Measurements from ENCODE around the gene TRAK1.

The TRAK1 gene

GRCh38 chr3:42088803-42089530, 2.2 kb upstream of the TRAK1 start:
- Histone ChIP-seq H3K4me3 (no peak overlapping the region), H3K27ac (no peak overlapping the region)
- no peak for TF ChIP-seq CTCF (IDR thresholded peaks at IDR 0.05)
- no peak for DNase-seq (ENCODE audit: low spot score)

GRCh38 chr3:42092006-42092405, 849 bp downstream of the TRAK1 start:
- Histone ChIP-seq H3K27ac (peak overlapping the region; percentile 5 to 78), H3K4me3 (peak overlapping the region; percentile 51)
- no peak for TF ChIP-seq CTCF (IDR thresholded peaks at IDR 0.05)
- DNase-seq (ENCODE audit: low spot score): no peak

GRCh38 chr3:42094128-42094527, 3.0 kb downstream of the TRAK1 start:
- no peak for TF ChIP-seq CTCF (IDR thresholded peaks at IDR 0.05)
- H3K27ac ChIP-seq: peak overlapping the region in 1 of 2 donors; percentile 2

GRCh38 chr3:42094691-42095391, 3.7 kb downstream of the TRAK1 start:
- Histone ChIP-seq H3K4me3 (no peak overlapping the region), H3K27ac (no peak overlapping the region)
- TF ChIP-seq CTCF (IDR thresholded peaks at IDR 0.05): no peak
- no peak for DNase-seq (ENCODE audit: low spot score)

More at GRCh38 chr3:42094128-42094527, 3.0 kb downstream of the TRAK1 start:
- DNase-seq (ENCODE audit: low spot score): no peak
- H3K4me3 ChIP-seq: no peak overlapping the region

- Histone ChIP-seq H3K4me3 (no peak overlapping the region), H3K27ac (no peak overlapping the region)
- no peak for DNase-seq (ENCODE audit: low spot score)
- no peak for TF ChIP-seq CTCF (IDR thresholded peaks at IDR 0.05)
Measured at GRCh38 chr3:42095540-42095939, 4.4 kb downstream of the TRAK1 start.

GRCh38 chr3:42096796-42097565, 5.8 kb downstream of the TRAK1 start:
- no peak for DNase-seq (ENCODE audit: low spot score)
- Histone ChIP-seq H3K27ac (peak overlapping the region in 1 of 2 donors; percentile 14), H3K4me3 (no peak overlapping the region)
- TF ChIP-seq CTCF (IDR thresholded peaks at IDR 0.05): no peak

Data from coronary artery (tissue), 2 donors.